Breast epithelium (tissue), 3 donors: ENCODE data around the gene GARS1.

Experiments used
- CTCF ChIP-seq, 3 donors: fragments of 450-650 bp; IDR thresholded peaks; one replicate each; pipeline ENCODE4 v1.5.1; 2016 to 2017; ENCODE audit warnings: antibody characterized with exemption in 3 of 3, mild to moderate bottlenecking in 3 of 3, moderate library complexity in 3 of 3
- POLR2A ChIP-seq: fragments of 450-650 bp; IDR thresholded peaks from one replicate; pipeline ENCODE4 v1.6.1; 2016; ENCODE audit warnings: antibody characterized with exemption, mild to moderate bottlenecking, moderate library complexity

GRCh38 chr7:30567081-30567480 is 27.6 kb upstream of the GARS1 start:
- TF ChIP-seq POLR2A = no peak
- no peak for TF ChIP-seq CTCF (IDR thresholded peaks at IDR 0.05)
